Adrenal gland (tissue), 12 donors: ENCODE data around the gene ATP6V0E1. TPM values are rescaled to one million over a fixed set of nuclear protein-coding genes. Genes with fewer than 3 reads are reported as not detected.

ENCODE experiments used
- DNase-seq, 7 donors: peaks; one replicate each; pipeline ENCODE4 v3.0.0-alpha.2; 2019 to 2020
- H3K27ac ChIP-seq, 5 donors: fragments of 200-600 bp; sonication (generic) in 4 of 5; 1 replicate in 3 of 5; 2 replicates in 2 of 5; pipeline versions ENCODE4 v1.5.1 to v1.8.0; 2016 to 2020; ENCODE audit warnings: mild to moderate bottlenecking in 1 of 5
- H3K27me3 ChIP-seq: fragments of 200-600 bp; 2 replicates; pipeline ENCODE4 v1.8.0; 2021
- H3K36me3 ChIP-seq, 2 donors: fragments of 200-600 bp; replicated peaks in 1 of 2; 1 replicate in 1 of 2; 2 replicates in 1 of 2; pipeline versions ENCODE4 v1.5.1 to v1.8.0; 2018 to 2022
- H3K4me1 ChIP-seq, 2 donors: fragments of 200-600 bp; replicated peaks in 1 of 2; 1 replicate in 1 of 2; 2 replicates in 1 of 2; pipeline versions ENCODE4 v1.5.1 to v1.8.0; 2018 to 2021
- H3K4me3 ChIP-seq, 4 donors: fragments of 200-600 bp; sonication (generic) in 3 of 4; one replicate each; pipeline ENCODE4 v1.5.1; 2016 to 2018
- H3K9me3 ChIP-seq, 3 donors: fragments of 200-600 bp; sonication (generic) in 1 of 3; replicated peaks in 1 of 3; 1 replicate in 2 of 3; 2 replicates in 1 of 3; pipeline versions ENCODE4 v1.5.1 to v1.8.0; 2016 to 2021
- CTCF ChIP-seq, 6 experiments: fragments of 450-650 bp in 4 of 6; fragments of 200-600 bp in 2 of 6; sonication (generic) in 1 of 6; IDR thresholded peaks; 1 replicate in 5 of 6; 2 replicates in 1 of 6; pipeline versions ENCODE4 v1.5.1 to v1.8.0; 2016 to 2021; ENCODE audit warnings: antibody characterized with exemption in 6 of 6, mild to moderate bottlenecking in 2 of 6, moderate library complexity in 1 of 6
- POLR2A ChIP-seq, 2 donors: fragments of 450-650 bp; IDR thresholded peaks; one replicate each; pipeline ENCODE4 v1.6.1; 2017; ENCODE audit warnings: antibody characterized with exemption in 2 of 2, mild to moderate bottlenecking in 2 of 2, moderate library complexity in 1 of 2
- WGBS, 4 donors: extraction: QIAGEN DNeasy Blood & Tissue Kit in 2 of 4; methylation state at CpG; one replicate each; pipeline versions ENCODE4 v1.1.5 to v1.1.7; 2013 to 2017; 5-methylcytosine and 5-hydroxymethylcytosine counted together
- intact Hi-C, 2 donors: fragments of 100-400 bp; cut with DNase I; formaldehyde crosslinking; loops; one replicate each; pipeline versions ENCODE4 v1.14.1 to v1.15.0; 2022 to 2023
- polyA plus RNA-seq, 3 donors: library from polyadenylated mRNA; stranded (reverse); fragments of 200-250 nt in 2 of 3; fragments of 350-450 nt in 1 of 3; fragmentation: Illumina TruSeq in 1 of 3; extraction: RNeasy Lipid Tissue Mini Kit (QIAGEN cat#74804) in 1 of 3; gene quantifications; one replicate each; pipeline ENCODE4 v1.2.3, GENCODE V29; 2013 to 2014
- total RNA-seq, 9 donors: library from RNA; depleted of rRNA in 4 of 9; stranded (reverse); fragments of >200 nt in 4 of 9; fragments of 120-200 nt in 1 of 9; fragmentation: NEBNext Ultra II Directional in 1 of 9; extraction: Animal tissue kit (Norgen Biotek cat#: 25700) in 1 of 9; gene quantifications; one replicate each; pipeline versions ENCODE4 v1.1.0 to v1.2.4, GENCODE V29; 2013 to 2023
- donor health status: healthy with polysubstance abuse.
- donor health status: Bipolar disorder and iron deficiency.
- donor health status: DM: yes; HTN: yes; CAD: no.
- donor health status: DM: no; HTN: no; CAD: no.
- donor health status: DM: no; HTN: no; CAD: no.
- donor health status: DM: yes; HTN: yes; CAD: no.

Gene ATP6V0E1
- total and polyA plus RNA-seq, 12 donors: 139 to 413 (median 253) TPM

GRCh38 chr5:172951371-172952033 is 32.1 kb upstream of the ATP6V0E1 start:
- H3K27me3 ChIP-seq: no peaks in the 10 kb centered on the region
- intact Hi-C loops: no loop called here
- DNase-seq: no peak
- peaks cover 0 to 5% of the 10 kb centered on the region in 2 donors for H3K4me1 ChIP-seq
- no peak overlapping the region for H3K4me3 ChIP-seq
- WGBS, 4 donors: 79 to 89% (median 85%) methylated on average over 7 to 11 of the region's 11 CpGs
- H3K9me3 ChIP-seq: no peaks in the 10 kb centered on the region
- TF ChIP-seq CTCF (IDR thresholded peaks at IDR 0.05) (no peak), POLR2A (IDR thresholded peaks at IDR 0.05) (no peak)
- H3K36me3 ChIP-seq: peaks cover 0 to 29% of the 10 kb centered on the region in 2 donors
- peak overlapping the region in 1 of 5 donors; percentile 24 for H3K27ac ChIP-seq

- intact Hi-C loops: no loop called here
- H3K4me1 ChIP-seq: peaks cover 0 to 5% of the 10 kb centered on the region in 2 donors
- TF ChIP-seq POLR2A (IDR thresholded peaks at IDR 0.05): no peak
- TF ChIP-seq CTCF (IDR thresholded peaks at IDR 0.05): no peak
Measured at GRCh38 chr5:172952034-172952511, 31.5 kb upstream of the ATP6V0E1 start.

GRCh38 chr5:172953776-172954675 is 29.5 kb upstream of the ATP6V0E1 start:
- TF ChIP-seq CTCF (IDR thresholded peaks at IDR 0.05) (no peak), POLR2A (IDR thresholded peaks at IDR 0.05) (no peak)
- peaks cover 0 to 17% of the 10 kb centered on the region in 2 donors for H3K36me3 ChIP-seq
- peaks cover 0 to 5% of the 10 kb centered on the region in 2 donors for H3K4me1 ChIP-seq
- no peaks in the 10 kb centered on the region for H3K9me3 ChIP-seq
- DNase-seq: no peak
- no peaks in the 10 kb centered on the region for H3K27me3 ChIP-seq
- intact Hi-C loops: no loop called here
- 67 to 82% (median 72%) methylated on average over 15 of the region's 15 CpGs for WGBS, 4 donors
- no peak overlapping the region for H3K4me3 ChIP-seq
- H3K27ac ChIP-seq: peak overlapping the region in 1 of 5 donors; percentile 52

More at GRCh38 chr5:172952034-172952511, 31.5 kb upstream of the ATP6V0E1 start:
- DNase-seq: no peak
- peaks cover 0 to 25% of the 10 kb centered on the region in 2 donors for H3K36me3 ChIP-seq
- H3K27me3 ChIP-seq: no peaks in the 10 kb centered on the region
- H3K4me3 ChIP-seq: no peak overlapping the region
- 78 to 86% (median 85%) methylated on average over 4 of the region's 4 CpGs for WGBS, 4 donors
- peak overlapping the region in 1 of 5 donors; percentile 24 for H3K27ac ChIP-seq
- no peaks in the 10 kb centered on the region for H3K9me3 ChIP-seq

GRCh38 chr5:172954751-172955159 is 28.8 kb upstream of the ATP6V0E1 start:
- peaks cover 0 to 15% of the 10 kb centered on the region in 2 donors for H3K36me3 ChIP-seq
- WGBS, 4 donors: 77 to 85% (median 80%) methylated on average over 8 of the region's 8 CpGs
- H3K4me1 ChIP-seq: peaks cover 0 to 6% of the 10 kb centered on the region in 2 donors
- H3K27ac ChIP-seq: no peak overlapping the region
- H3K9me3 ChIP-seq: no peaks in the 10 kb centered on the region
- H3K4me3 ChIP-seq: no peak overlapping the region
- TF ChIP-seq POLR2A (IDR thresholded peaks at IDR 0.05) (no peak), CTCF (IDR thresholded peaks at IDR 0.05) (no peak)
- H3K27me3 ChIP-seq: no peaks in the 10 kb centered on the region
- intact Hi-C loops: no loop called here
- DNase-seq: peak in 1 of 7 donors; percentile 47
